ENCODE measurements around the gene SEMA6B. TPM values are rescaled to one million over a fixed set of nuclear protein-coding genes. Genes with fewer than 3 reads are reported as not detected.

Gene SEMA6B
- total and polyA plus RNA-seq, 10 of the 15 experiments (the other 5 are each of a cell fraction or from before 2014, with no cell fraction given): 0.13 TPM; not detected in 9

DNA sequence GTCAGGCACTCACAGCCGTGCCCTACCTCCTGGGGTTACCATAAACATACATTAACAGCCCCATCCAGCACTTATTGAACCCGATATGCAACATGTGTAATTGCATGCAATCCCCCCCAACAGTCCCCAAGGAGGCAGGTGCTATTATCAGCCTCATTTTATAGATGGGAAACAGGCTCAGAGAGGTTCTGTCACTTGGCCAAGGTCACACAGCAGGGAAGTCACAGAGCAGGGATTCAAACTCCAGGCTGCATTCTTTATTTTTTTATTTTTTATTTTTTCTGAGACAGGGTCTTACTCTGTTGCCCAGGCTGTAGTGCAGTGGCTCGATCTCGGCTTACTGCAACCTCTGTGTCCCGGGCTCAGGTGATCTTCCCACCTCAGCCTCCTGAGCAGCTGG is 41.4 kb upstream of the SEMA6B start:
- POLR2A ChIA-PET: interaction anchor here (0.6 kb wide), 1 partner anchor 209 kb away, joined by 3 read pairs; no protein-coding TSS in a partner anchor
- no peaks in the 10 kb centered on the region for H3K79me2 ChIP-seq (ENCODE audit: control insufficient read depth, insufficient read depth, low read length)
- CTCF ChIA-PET: no interaction called here
- H2AFZ ChIP-seq (ENCODE audit: control insufficient read depth, low read depth, low read length): no peak overlapping the region
- BruUV-seq (replicated peaks): no TSS peak
- H3K9ac ChIP-seq (ENCODE audit: control insufficient read depth, insufficient read depth, low read length): no peak overlapping the region
- H3K4me3 ChIP-seq: no peak overlapping the region
- DNase-seq (ENCODE audit: low read depth, low spot score): no peak
- SMC1A ChIA-PET (ENCODE audit: uncharacterized antibody, unreplicated experiment): no interaction called here
- H3K27me3 ChIP-seq (replicated peaks in 1 of 2; ENCODE audit: control insufficient read depth in 2 of 2, insufficient read depth in 2 of 2, low read length in 1 of 2): no peaks in the 10 kb centered on the region
- no peak for FAIRE-seq
- RAD21 ChIA-PET (ENCODE audit: unreplicated experiment): no interaction called here
- H3K4me1 ChIP-seq (ENCODE audit: control insufficient read depth, insufficient read depth, low read length): peaks cover 2% of the 10 kb centered on the region; the same call in 1 of the 2 replicates
- TF ChIP-seq ZNF622 (IDR thresholded peaks at IDR 0.05) (no peak), BACH1 (IDR thresholded peaks at IDR 0.05; ENCODE audit: borderline replicate concordance) (no peak), CBFB (IDR thresholded peaks at IDR 0.05; ENCODE audit: low read depth) (no peak), RELA (IDR thresholded peaks at IDR 0.05; ENCODE audit: borderline replicate concordance, partially characterized antibody) (no peak), BCL11A (IDR thresholded peaks at IDR 0.05; ENCODE audit: low read depth, low read length) (no peak), MYC (IDR thresholded peaks at IDR 0.05; ENCODE audit: insufficient read depth, insufficient read length, insufficient replicate concordance, low read length, severe bottlenecking) (no peak), KLF5 (IDR thresholded peaks at IDR 0.05; ENCODE audit: partially characterized antibody) (no peak), EP300 (IDR thresholded peaks at IDR 0.05; ENCODE audit: borderline replicate concordance in 1 of 2, control insufficient read depth in 1 of 2, low read depth in 2 of 2, low read length in 2 of 2) (no peak), CHD1 (IDR thresholded peaks at IDR 0.05; ENCODE audit: low read depth, low read length) (no peak)
- TF ChIP-seq, protein P1, sequence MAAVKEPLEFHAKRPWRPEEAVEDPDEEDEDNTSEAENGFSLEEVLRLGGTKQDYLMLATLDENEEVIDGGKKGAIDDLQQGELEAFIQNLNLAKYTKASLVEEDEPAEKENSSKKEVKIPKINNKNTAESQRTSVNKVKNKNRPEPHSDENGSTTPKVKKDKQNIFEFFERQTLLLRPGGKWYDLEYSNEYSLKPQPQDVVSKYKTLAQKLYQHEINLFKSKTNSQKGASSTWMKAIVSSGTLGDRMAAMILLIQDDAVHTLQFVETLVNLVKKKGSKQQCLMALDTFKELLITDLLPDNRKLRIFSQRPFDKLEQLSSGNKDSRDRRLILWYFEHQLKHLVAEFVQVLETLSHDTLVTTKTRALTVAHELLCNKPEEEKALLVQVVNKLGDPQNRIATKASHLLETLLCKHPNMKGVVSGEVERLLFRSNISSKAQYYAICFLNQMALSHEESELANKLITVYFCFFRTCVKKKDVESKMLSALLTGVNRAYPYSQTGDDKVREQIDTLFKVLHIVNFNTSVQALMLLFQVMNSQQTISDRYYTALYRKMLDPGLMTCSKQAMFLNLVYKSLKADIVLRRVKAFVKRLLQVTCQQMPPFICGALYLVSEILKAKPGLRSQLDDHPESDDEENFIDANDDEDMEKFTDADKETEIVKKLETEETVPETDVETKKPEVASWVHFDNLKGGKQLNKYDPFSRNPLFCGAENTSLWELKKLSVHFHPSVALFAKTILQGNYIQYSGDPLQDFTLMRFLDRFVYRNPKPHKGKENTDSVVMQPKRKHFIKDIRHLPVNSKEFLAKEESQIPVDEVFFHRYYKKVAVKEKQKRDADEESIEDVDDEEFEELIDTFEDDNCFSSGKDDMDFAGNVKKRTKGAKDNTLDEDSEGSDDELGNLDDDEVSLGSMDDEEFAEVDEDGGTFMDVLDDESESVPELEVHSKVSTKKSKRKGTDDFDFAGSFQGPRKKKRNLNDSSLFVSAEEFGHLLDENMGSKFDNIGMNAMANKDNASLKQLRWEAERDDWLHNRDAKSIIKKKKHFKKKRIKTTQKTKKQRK (IDR thresholded peaks at IDR 0.05; ENCODE audit: low read depth, low read length): no peak
- TF ChIP-seq, protein P2, sequence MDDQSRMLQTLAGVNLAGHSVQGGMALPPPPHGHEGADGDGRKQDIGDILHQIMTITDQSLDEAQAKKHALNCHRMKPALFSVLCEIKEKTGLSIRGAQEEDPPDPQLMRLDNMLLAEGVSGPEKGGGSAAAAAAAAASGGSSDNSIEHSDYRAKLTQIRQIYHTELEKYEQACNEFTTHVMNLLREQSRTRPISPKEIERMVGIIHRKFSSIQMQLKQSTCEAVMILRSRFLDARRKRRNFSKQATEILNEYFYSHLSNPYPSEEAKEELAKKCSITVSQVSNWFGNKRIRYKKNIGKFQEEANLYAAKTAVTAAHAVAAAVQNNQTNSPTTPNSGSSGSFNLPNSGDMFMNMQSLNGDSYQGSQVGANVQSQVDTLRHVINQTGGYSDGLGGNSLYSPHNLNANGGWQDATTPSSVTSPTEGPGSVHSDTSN (IDR thresholded peaks at IDR 0.05; ENCODE audit: insufficient replicate concordance, low read depth, low read length): no peak
- WGBS (ENCODE audit: insufficient coverage, insufficient replicate concordance, low lambda C conversion rate, missing lambda C conversion rate): 3% methylated on average over 5 of the region's 5 CpGs
- intact Hi-C loops (cut with micrococcal nuclease; ENCODE audit: unreplicated experiment): no loop called here
- H3K4me2 ChIP-seq (ENCODE audit: control insufficient read depth, insufficient read depth): no peak overlapping the region
- no peak overlapping the region for H3K27ac ChIP-seq (ENCODE audit: control insufficient read depth, insufficient read depth)
- ATAC-seq: no peak
- H4K20me1 ChIP-seq (ENCODE audit: control insufficient read depth, insufficient read depth): no peaks in the 10 kb centered on the region
- no peaks in the 10 kb centered on the region for H3K9me3 ChIP-seq (replicated peaks; ENCODE audit: control insufficient read depth, insufficient read depth, low read length)
- H3K36me3 ChIP-seq (ENCODE audit: control insufficient read depth in 2 of 2, insufficient read depth in 2 of 2, low read length in 1 of 2): no peaks in the 10 kb centered on the region
- in situ Hi-C loops (cut with MboI): no loop called here

Data from GM12878 (cell line).